ENCODE measurements around the gene MTHFSD. TPM values are rescaled to one million over a fixed set of nuclear protein-coding genes. Genes with fewer than 3 reads are reported as not detected.
"Not testable (repeated sequence)": the region's sequence is repeated elsewhere in the genome, so short reads cannot be mapped to it uniquely, and the experiment has no call there.

MTHFSD gene
- total RNA-seq, 1 donor from 2014 or later: 35.0 TPM

DNA sequence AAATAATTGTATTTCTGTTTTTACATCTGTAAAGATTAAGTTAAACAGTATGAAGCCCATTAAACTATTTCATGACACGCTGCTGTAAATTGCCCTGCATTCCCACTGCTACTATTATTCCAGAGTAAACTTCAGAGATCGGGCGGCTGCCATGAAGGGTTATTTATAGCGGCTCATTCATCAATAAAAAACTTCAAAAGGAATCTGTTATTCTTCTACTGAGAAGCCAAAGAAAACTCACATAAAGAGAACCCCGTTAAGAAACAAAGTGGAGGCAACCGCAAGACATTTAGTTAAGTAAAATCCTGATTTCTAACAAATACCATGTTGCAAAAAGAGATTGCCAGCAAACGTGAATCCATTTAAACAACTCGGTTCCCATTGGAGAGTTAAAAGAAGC is 39.7 kb upstream of the MTHFSD start:
- Mint-ChIP-seq H3K9me3 (no peaks in the 10 kb centered on the region), H3K27me3 (peaks cover 46% of the 10 kb centered on the region), H3K4me1 (no peaks in the 10 kb centered on the region), H3K36me3 (ENCODE audit: low read depth) (no peaks in the 10 kb centered on the region), H3K27ac (no peak overlapping the region), H3K4me3 (no peak overlapping the region)
- intact Hi-C loops (cut with micrococcal nuclease): no loop called here
- ATAC-seq (ENCODE audit: low read depth): no peak
- no peak for DNase-seq
- TF ChIP-seq, protein P1, sequence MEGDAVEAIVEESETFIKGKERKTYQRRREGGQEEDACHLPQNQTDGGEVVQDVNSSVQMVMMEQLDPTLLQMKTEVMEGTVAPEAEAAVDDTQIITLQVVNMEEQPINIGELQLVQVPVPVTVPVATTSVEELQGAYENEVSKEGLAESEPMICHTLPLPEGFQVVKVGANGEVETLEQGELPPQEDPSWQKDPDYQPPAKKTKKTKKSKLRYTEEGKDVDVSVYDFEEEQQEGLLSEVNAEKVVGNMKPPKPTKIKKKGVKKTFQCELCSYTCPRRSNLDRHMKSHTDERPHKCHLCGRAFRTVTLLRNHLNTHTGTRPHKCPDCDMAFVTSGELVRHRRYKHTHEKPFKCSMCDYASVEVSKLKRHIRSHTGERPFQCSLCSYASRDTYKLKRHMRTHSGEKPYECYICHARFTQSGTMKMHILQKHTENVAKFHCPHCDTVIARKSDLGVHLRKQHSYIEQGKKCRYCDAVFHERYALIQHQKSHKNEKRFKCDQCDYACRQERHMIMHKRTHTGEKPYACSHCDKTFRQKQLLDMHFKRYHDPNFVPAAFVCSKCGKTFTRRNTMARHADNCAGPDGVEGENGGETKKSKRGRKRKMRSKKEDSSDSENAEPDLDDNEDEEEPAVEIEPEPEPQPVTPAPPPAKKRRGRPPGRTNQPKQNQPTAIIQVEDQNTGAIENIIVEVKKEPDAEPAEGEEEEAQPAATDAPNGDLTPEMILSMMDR (IDR thresholded peaks at IDR 0.05): no peak
- ChIA-PET POLR2A (interaction anchor here (1.5 kb wide), 1 partner anchor 10 kb away, joined by 3 read pairs; no protein-coding TSS in a partner anchor), CTCF (no interaction called here)

DNA sequence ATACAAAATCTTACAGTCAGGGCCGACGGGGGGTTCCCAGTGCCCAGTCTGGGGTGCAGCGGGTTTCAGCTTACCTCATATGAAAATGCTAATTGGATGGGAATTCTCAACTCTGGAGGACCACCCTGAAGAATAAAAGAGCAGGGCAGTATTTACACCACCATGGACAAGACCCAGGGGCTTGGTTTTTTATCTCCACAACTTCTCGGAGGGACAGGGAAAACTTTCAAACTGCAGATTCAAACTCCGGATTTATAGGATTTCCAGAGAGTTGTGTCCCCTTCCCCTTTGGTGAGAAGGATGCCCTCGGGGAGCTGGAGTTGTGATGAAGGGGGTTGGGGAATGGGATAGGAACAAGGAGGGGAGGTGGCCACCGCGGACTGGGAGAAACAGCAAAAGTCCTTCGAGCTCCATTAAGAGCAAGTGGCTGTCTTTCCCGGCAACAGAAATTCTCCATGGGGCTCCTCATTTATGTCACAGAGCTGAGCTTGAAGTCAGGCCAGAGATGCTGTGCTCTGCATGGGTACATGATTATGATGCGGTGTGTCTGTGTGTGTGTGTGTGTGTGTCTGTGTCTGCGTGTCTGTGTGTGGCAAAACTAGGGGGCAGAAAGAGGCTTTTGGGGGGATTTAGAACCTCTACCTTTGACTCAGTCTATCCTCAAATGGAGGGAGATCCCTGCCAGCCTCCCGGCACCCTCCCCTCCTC is 39.0 kb upstream of the MTHFSD start:
- ChIA-PET CTCF (no interaction called here), POLR2A (interaction anchor here (1.5 kb wide), 1 partner anchor 10 kb away, joined by 3 read pairs; no protein-coding TSS in a partner anchor)
- TF ChIP-seq, protein P1 (IDR thresholded peaks at IDR 0.05): no peak
- H3K27ac Mint-ChIP-seq: no peak overlapping the region
- H3K4me1 Mint-ChIP-seq: no peaks in the 10 kb centered on the region
- peaks cover 47% of the 10 kb centered on the region for H3K27me3 Mint-ChIP-seq
- DNase-seq (no peak), ATAC-seq (ENCODE audit: low read depth) (no peak)
- intact Hi-C loops (cut with micrococcal nuclease): no loop called here
- no peaks in the 10 kb centered on the region for H3K36me3 Mint-ChIP-seq (ENCODE audit: low read depth)
- H3K4me3 Mint-ChIP-seq: no peak overlapping the region
- no peaks in the 10 kb centered on the region for H3K9me3 Mint-ChIP-seq

DNA sequence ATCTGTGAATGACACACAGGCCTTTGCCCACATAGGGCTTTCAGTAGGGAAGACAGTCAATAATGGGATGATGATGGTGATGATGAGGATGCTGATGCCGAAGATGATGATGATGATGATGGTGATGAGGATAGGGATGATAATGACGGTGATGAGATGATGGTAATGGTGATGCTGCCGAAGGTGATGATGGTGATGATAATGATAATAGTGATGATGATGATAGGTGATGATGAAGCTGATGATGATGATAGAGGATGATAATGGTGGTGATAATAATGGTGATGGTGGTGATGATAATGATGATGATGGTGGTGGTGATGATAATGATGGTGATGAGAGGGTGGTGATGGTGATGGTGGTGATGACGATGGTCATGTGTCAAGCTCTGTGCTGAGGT is 36.2 kb upstream of the MTHFSD start:
- POLR2A ChIA-PET: no interaction called here
- CTCF ChIA-PET: interaction anchor here (0.7 kb wide), 1 partner anchor 27 kb away, joined by 3 read pairs; no protein-coding TSS in a partner anchor
- TF ChIP-seq, protein P1 (IDR thresholded peaks at IDR 0.05): no peak
- H3K4me3 Mint-ChIP-seq: no peak overlapping the region
- DNase-seq: no peak
- ATAC-seq (ENCODE audit: low read depth): no peak
- H3K36me3 Mint-ChIP-seq (ENCODE audit: low read depth): no peaks in the 10 kb centered on the region
- no peaks in the 10 kb centered on the region for H3K9me3 Mint-ChIP-seq
- intact Hi-C loops (cut with micrococcal nuclease): no loop called here
- peaks cover 34% of the 10 kb centered on the region for H3K27me3 Mint-ChIP-seq
- no peaks in the 10 kb centered on the region for H3K4me1 Mint-ChIP-seq
- H3K27ac Mint-ChIP-seq: no peak overlapping the region

DNA sequence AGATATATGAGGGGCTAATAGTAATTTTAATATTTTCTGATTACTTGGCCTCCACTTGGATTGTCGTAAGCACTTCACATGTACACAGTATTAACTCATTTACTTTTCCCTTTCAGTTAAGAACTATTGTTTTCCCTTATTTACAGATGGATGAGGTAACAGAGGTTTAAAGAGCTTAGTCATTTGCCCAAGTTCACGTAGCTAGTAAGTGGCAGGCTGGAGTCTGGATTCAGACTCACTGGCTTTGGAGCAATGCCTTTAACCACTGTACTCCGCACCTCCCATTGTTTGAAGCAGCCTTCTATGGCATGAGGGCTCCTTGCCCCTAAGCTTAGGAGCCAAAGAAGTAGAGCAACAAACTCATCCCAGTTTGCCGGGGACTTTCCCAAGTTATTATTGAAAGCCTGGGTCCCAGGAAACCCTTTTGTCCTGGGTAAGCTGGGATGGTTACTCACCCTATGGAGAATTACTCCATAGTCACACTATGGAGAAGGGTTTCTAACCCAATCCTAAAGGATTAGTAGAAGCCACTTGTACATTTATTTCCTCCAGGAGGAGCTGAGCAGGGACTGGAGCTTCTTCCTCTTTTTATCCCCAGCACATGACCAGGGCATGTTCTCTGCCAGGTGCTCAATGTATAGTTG is 35.6 kb upstream of the MTHFSD start:
- no peak overlapping the region for H3K4me3 Mint-ChIP-seq
- DNase-seq: no peak
- H3K27me3 Mint-ChIP-seq: peaks cover 30% of the 10 kb centered on the region
- no peaks in the 10 kb centered on the region for H3K36me3 Mint-ChIP-seq (ENCODE audit: low read depth)
- no peak overlapping the region for H3K27ac Mint-ChIP-seq
- intact Hi-C loops (cut with micrococcal nuclease): no loop called here
- no peaks in the 10 kb centered on the region for H3K4me1 Mint-ChIP-seq
- ChIA-PET CTCF (interaction anchor here (0.7 kb wide), 1 partner anchor 26 kb away, joined by 3 read pairs; no protein-coding TSS in a partner anchor), POLR2A (no interaction called here)
- H3K9me3 Mint-ChIP-seq: no peaks in the 10 kb centered on the region
- no peak for ATAC-seq (ENCODE audit: low read depth)
- TF ChIP-seq, protein P1 (IDR thresholded peaks at IDR 0.05): no peak

DNA sequence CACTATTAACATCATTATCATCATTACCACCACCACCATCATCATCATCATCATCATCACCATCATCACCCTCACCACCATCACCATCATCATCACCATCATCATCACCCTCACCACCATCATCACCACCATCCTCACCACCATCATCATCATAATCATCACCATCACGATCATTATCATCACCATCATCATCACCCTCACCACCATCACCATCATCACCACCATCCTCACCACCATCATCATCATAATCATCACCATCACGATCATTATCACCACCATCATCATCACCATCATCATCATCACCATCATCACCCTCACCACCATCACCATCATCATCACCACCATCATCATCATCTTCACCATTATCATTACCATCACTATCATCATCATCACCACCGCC is 32.9 kb upstream of the MTHFSD start:
- H3K36me3 Mint-ChIP-seq (ENCODE audit: low read depth); DNase-seq; H3K27ac Mint-ChIP-seq; intact Hi-C loops (cut with micrococcal nuclease); H3K9me3 Mint-ChIP-seq; CTCF ChIA-PET; H3K4me1 Mint-ChIP-seq; H3K4me3 Mint-ChIP-seq; POLR2A ChIA-PET; ATAC-seq (ENCODE audit: low read depth): not testable (repeated sequence)
- H3K27me3 Mint-ChIP-seq: peaks cover 18% of the 10 kb centered on the region

Data from activated B cell treated with CpG ODN at 0.5 μM for 24 hours (primary cell).